DLD1 (cell line): Measurements from ENCODE around the gene GORASP2.

Source experiments
- in situ Hi-C: cut with HindIII; loops from 2 replicates; pipeline ENCODE4 v1.10.0; 2017; ENCODE audit warnings: low sequenced_read_pairs

Gene GORASP2

GRCh38 chr2:170963386-170963785 is 34.3 kb downstream of the GORASP2 start:
- in situ Hi-C loops = no loop called here

DNA sequence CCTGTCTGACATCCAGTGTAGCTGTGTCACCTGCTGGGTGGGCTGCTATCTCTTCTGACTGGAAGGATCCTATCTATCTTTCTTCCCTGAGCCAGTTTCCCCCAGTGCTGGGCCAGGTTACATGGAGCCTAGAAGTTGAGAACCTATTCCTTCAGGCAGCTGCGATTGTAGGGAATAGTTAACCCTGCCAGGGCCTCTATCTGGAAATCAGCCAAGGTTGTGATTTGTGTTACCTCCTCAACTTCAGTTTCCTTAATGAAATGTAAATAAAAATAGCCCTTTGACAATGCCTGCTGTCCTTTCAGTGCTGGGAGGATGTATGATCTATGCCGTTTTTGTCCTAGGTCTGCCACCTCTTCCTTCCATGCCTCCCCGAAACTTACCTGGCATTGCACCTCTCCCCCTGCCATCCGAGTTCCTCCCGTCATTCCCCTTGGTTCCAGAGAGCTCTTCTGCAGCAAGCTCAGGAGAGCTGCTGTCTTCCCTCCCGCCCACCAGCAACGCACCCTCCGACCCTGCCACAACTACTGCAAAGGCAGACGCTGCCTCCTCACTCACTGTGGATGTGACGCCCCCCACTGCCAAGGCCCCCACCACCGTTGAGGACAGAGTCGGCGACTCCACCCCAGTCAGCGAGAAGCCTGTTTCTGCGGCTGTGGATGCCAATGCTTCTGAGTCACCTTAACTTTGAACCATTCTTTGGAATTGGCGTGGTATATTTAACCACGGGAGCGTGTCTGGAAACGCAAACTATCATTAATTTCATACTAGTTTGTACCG is 36.6 kb downstream of the GORASP2 start:
- in situ Hi-C loops = no loop called here

DNA sequence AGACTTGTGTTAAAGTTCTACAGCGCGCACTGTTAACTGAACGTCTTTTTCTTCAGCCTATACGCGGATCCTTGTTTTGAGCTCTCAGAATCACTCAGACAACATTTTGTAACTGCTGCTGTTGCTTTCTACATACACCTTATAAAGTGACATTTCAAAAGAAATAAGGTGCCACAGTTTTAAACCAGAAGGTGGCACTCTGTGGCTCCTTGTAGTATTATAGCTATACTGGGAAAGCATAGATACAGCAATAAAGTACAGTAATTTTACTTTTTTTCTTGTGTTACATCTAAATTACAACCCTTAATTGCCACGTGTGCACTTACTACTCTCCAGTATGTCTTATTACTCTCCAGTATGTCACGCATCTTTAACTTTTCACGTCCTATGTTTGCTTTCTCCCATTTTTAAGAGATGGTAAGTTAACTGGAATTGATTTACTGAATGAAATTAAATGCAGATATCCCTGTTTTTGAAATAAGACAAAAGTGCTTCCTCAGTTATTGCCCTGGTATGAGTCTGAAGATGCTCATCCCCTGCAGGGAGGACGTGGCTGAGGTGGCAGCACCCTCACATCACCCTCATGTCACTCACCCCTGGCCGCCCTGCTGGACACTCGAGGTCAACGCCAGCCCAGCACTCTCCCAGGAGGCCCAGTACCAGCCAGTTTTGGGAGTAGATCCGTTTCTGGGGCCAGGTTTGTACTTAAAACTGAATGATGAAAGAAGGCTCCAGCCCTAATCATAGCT is 37.8 kb downstream of the GORASP2 start:
- in situ Hi-C loops = no loop called here

GRCh38 chr2:170967553-170967952 is 38.5 kb downstream of the GORASP2 start:
- in situ Hi-C loops = no loop called here

DNA sequence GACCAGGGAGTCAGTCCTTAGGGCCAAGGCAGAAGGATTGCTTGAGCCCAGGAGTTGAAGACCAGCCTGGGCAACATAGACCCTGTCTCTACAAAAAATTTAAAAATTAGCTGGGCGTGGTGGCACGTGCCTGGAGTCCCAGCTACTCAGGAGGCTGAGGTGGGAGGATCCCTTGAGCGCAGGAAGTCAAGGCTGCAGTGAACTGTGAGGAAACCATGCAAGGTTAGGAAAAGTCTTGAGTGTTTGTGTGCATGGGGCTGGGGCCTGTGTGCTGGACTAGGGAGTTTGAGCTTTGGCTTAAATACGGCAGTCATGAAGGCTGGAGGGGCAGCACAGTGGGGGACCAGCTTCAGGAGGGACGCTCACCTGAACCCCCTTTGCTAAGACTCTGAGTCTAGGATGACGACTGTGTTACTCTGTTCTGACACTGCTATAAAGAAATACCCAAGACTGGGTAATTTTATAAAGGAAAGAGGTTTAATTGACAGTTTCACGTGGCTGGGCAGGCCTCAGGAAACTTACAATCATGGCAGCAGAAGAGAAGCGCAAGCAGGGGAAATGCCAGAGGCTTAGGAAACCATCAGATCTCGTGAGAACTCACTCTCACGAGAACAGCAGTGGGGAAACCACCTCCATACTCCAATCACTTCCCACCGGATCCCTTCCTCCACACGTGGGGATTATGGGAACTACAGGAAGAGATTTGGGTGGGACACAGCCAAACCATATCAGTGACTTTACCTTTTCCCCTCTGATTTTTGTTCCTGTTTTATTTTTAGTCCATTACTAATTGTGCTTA is 39.4 kb downstream of the GORASP2 start:
- in situ Hi-C loops = no loop called here

- in situ Hi-C loops = no loop called here
Observed at GRCh38 chr2:170969030-170969429, 40.0 kb downstream of the GORASP2 start.

GRCh38 chr2:170969872-170970496 is 40.9 kb downstream of the GORASP2 start:
- in situ Hi-C loops = no loop called here

DNA sequence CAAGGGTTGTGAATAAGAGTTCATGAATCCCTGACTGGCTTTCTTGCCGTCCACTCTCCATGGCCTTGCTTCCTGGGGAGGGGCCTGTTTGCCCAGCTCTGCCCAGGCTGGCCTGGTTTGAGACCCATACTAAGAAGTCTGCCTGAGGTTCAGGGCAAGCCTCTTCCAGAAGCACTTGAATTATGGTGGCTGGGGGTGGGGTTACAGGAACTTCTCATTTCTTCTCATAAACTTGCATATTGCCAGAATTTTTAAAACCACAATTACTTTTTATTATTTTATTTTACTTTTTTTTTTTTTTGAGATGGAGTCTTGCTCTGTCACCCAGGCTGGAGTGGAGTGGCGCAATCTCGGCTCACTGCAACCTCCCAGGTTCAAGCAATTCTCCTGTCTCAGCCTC is 42.0 kb downstream of the GORASP2 start:
- in situ Hi-C loops = no loop called here

- in situ Hi-C loops = no loop called here
Observed at GRCh38 chr2:170972296-170973224, 43.5 kb downstream of the GORASP2 start.

DNA sequence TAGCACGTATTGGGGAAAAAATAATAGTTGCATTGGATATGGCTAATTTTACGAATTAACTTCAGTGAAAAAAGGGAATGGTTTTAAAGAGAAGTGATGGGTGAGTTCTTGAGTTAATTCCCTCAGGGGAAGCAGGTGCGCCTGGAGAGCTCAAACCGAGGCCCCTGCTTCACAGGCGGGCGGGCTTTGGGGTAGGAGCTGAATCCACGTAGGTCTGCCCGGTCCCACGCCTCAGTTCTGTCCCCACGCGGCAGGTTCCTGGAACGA is 44.1 kb downstream of the GORASP2 start:
- in situ Hi-C loops = no loop called here

DNA sequence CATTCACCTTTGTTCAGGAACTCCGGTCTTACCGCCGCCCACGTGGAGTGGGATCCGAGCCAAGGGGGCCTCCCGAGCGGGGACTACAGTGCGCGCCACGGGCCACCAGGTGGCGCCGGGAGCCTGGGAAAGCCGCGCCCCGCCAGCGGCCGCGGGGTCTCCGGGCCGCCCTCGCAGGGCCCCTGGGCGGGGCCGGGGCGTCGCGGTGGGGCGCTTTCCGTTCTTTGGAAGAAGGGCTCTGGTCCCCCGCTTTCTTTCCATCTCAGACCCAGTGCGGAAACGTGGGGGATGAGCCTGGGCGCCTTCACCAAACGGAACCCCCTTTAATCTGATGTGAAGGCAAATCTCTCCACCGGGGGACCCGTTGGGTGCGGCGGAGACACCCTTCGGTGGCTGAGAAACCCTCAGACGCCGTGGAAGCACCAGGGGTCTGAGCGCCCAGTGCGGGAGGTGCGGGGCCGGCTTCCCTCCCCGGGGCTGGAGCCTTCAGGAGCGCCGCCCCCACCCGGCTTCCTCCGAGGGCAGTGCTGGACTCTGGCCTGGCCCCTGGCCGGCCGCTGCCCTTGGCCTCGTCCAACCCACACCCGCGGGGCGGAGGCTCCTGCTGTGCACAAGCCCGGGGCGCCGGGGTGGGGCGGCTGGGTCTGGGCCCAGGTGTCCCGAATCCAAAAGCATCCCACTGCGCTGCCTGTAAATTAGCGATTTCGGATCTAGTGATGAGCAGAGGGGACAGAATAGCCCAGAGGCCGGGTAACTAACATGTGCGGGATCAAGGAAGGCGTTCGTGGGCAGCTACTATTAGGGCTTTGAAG is 44.6 kb downstream of the GORASP2 start:
- in situ Hi-C loops = no loop called here

DNA sequence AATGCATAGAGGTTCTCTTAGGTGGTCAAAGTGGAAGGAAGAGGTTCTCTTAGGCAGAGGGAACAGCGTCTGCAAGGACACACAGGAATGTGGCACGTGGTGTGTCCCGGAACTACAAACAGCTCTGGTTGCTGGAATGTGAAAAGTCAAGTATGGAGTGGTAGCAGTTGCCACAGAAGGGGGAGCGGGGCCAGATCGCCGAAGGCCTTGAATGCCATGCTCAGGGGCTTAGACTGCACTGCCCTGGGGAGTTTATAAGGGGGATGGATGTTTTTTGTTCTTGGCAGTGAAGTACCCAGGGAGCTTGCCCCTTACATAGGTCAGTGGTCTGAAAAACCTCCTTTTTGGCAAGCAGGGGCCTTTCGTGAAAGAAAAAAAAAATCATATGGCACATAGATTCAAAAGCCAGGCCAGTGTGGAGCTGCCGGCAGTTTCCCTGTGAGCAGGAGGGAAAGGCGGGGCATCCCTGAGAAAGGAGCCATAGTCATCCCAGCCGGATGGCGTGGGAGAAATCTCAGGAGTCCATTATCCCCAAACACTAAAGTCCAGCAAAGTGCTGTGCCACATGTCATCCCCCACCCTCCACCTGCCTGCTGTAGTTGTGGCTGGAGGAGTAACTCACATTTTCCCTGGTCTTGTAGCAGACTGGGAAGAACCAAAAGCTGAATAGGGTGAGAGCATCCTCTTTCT is 45.4 kb downstream of the GORASP2 start:
- in situ Hi-C loops = no loop called here

DNA sequence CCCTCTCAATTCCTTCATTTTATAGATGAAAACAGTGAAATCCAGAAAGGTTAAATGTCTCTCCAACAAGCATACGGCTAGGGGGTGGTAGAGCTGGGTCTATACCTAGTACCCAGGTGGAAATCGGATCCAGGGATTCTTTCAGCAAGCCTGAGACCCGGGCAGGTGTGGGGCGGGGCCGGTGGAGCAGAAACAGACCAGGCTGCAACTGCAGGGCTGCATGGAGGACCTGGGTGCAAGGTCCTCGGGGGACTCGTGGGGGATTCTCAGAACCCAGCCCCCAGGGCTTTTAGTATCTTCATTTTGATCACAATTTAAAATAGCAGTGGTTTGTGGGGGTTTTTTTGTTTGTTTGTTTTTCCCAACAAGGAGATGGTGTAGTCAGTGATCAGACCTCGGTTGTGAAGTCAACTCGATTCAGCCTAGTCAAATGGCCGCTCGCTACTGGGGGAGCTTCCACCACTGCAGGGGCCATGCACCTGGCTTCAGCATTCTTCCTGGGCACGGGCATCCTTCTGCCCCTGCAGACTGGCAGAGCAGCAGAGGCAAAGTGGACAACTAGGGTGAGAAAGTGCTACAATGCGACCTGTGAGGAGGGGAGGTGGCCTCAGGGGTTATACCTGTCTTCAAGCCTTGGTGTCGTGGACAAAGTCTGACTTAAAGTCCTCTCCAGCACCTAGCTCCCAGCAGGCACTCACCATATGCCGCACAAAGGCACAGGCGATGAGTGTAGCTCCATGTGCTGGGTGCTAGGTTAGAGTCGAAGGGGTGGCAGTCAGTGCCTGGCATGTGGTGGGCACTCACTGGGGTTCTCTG is 46.3 kb downstream of the GORASP2 start:
- in situ Hi-C loops = no loop called here

- in situ Hi-C loops = no loop called here
Observed at GRCh38 chr2:170975943-170976270, 46.9 kb downstream of the GORASP2 start.

DNA sequence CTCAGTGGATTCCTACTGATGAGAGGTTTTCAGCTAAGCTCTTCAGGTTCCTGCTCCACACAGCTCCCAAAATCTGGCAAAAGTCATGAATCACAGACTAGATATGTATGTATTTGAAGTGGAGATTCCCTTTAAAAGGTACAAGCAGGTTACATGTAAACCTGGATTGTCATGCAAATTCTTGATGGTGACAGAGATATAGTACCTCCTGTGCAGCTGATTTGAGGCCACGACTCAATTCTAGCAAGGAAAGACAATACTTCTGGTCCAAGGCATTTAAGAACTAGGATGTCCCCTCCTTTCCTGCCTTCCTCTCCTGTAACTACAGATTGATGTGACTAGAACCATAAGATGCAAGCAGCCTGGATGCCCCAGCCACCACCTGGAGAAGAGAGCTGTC is 55.0 kb downstream of the GORASP2 start:
- in situ Hi-C loops = no loop called here

GRCh38 chr2:170985407-170985806 is 56.4 kb downstream of the GORASP2 start:
- in situ Hi-C loops = no loop called here

- in situ Hi-C loops = no loop called here
Observed at GRCh38 chr2:170986566-170987258, 57.7 kb downstream of the GORASP2 start.
